GM19467 (cell line): ENCODE results near the gene IFIT1B.
"Not testable (repeated sequence)": the region's sequence is repeated elsewhere in the genome, so short reads cannot be mapped to it uniquely, and the experiment has no call there.

Source experiments
- ATAC-seq: cut with Tn5 transposase; IDR thresholded peaks from one replicate; pipeline ENCODE4 v1.9.1; 2021; ENCODE audit warnings: mild to moderate bottlenecking, moderate library complexity; ENCODE audit not compliant: unreplicated experiment

Gene IFIT1B

GRCh38 chr10:89377705-89378637 is at the start of gene IFIT1B:
TSS of gene IFIT1B (plus strand) at chr10:89378056. CDS start at chr10:89378136, 80 bp downstream.
- no peak for ATAC-seq

GRCh38 chr10:89329151-89329550 is 48.7 kb upstream of the IFIT1B start:
- no peak for ATAC-seq

- ATAC-seq: not testable (repeated sequence)
These were observed 47.8 kb upstream of the IFIT1B start for GRCh38 chr10:89330014-89330413.

- no peak for ATAC-seq
These were observed 47.2 kb upstream of the IFIT1B start for GRCh38 chr10:89330537-89331212.

- ATAC-seq: not testable (repeated sequence)
These were observed 46.3 kb upstream of the IFIT1B start for GRCh38 chr10:89331487-89332122.

GRCh38 chr10:89332123-89332633 is 45.7 kb upstream of the IFIT1B start:
- peak; percentile 37 for ATAC-seq

- no peak for ATAC-seq
These were observed 42.6 kb upstream of the IFIT1B start for GRCh38 chr10:89335226-89335625.

- ATAC-seq: no peak
These were observed 41.6 kb upstream of the IFIT1B start for GRCh38 chr10:89336241-89336640.

- no peak for ATAC-seq
These were observed 40.4 kb upstream of the IFIT1B start for GRCh38 chr10:89337484-89337883.

- no peak for ATAC-seq
These were observed 39.1 kb upstream of the IFIT1B start for GRCh38 chr10:89338713-89339112.

GRCh38 chr10:89339875-89340274 is 38.0 kb upstream of the IFIT1B start:
- ATAC-seq: no peak

GRCh38 chr10:89341649-89342048 is 36.2 kb upstream of the IFIT1B start:
- no peak for ATAC-seq

- no peak for ATAC-seq
These were observed 35.5 kb upstream of the IFIT1B start for GRCh38 chr10:89342206-89342958.

GRCh38 chr10:89343089-89343767 is 34.6 kb upstream of the IFIT1B start:
- ATAC-seq: no peak

- ATAC-seq: no peak
These were observed 33.7 kb upstream of the IFIT1B start for GRCh38 chr10:89344156-89344555.

GRCh38 chr10:89345367-89346000 is 32.4 kb upstream of the IFIT1B start:
- ATAC-seq: no peak

- ATAC-seq: no peak
These were observed 31.2 kb upstream of the IFIT1B start for GRCh38 chr10:89346405-89347254.

- no peak for ATAC-seq
These were observed 30.0 kb upstream of the IFIT1B start for GRCh38 chr10:89347701-89348457.
